HG03196 (cell line): ENCODE data around the gene PPM1H.
A peak's percentile ranks its signal among the peaks of the same experiment; 100 is the strongest.

ENCODE experiments used
- ATAC-seq: cut with Tn5 transposase; IDR thresholded peaks from one replicate; pipeline ENCODE4 v1.9.1; 2021; ENCODE audit not compliant: unreplicated experiment

The PPM1H gene

GRCh38 chr12:62627181-62627580, 307.8 kb downstream of the PPM1H start:
- ATAC-seq: no peak

DNA sequence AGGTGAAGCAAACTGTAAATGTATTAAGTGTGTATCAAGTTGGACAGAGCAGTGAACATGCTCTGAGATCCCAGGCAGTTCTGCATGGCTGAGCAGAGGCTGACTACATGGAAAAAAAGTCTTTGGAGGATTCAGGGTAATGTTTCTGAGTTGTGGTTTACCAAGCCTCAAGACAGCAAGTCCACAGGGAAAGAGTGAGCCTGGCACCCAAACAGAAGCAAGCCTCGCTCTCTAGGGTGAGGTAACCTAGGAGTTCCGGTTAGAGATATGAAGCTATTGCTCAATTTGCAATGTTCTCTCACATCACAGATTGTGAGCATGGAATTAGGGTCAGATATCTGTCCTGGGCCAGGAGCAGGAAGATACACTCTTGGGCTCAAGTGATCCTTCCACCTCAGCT, 309.7 kb downstream of the PPM1H start:
- no peak for ATAC-seq

DNA sequence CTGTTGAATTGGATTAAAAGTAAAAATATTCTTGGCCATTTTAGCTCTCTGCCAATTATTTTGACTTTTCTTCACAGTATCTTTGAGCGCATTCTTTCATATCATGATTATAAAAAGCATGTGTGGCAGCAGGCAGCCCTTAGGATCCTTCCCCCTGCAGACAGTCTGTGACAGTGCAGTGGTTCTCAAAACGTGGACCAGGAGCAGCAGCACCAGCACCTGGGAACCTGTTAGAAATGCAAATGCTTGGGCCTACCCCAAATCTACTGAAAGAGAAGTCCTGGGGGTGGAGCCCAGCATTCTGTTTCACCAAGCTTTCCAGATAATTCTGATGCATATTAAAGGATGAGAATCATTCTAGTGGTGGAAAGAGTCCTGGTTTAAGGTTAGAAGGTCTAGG, 312.8 kb downstream of the PPM1H start:
- ATAC-seq: no peak

DNA sequence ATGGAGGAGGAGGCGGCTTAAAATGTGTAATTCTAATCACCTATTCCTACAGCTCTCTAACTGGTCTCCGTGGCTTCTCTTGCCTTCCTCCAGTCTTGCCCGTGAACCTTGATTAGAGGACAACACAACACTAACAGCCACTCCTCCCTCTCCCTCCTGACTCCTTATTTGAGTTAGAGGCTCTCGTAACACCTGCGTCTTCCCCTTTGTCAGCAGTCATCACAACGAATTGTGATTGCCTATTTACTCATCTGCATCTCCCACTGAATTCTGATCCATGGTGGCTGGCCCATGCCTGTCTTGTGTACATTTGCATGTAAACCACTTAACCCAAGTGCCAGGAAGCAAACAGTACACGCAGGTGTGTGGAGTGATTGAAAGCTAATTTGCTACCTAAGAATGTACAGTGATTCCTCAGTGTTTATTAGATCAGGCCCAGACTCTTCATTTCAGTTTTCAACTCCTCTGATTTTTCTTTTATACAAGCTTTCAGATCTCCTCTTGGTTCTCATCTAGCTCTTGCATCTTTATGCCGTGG, 313.8 kb downstream of the PPM1H start:
- ATAC-seq: no peak

DNA sequence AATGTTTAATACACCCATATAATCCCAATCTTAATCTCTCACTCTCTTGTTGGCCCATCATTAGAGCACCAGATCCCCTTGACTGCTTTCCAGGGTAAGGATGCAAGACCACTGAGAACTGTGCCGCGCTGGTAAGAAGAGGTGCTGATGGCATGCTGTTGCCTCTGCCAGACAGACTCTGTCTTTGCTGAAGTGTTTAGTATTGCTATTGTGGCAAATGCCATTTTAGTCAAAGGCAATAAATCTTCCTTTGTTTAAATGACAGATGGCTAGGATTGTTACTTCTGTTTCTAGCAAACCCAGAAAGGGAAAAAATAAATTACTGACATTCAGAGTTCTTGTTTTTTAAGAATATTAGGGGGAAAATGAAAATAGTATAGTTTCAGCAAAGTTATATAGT, 316.0 kb downstream of the PPM1H start:
- ATAC-seq: no peak

- no peak for ATAC-seq
Observed at GRCh38 chr12:62618319-62618718, 316.6 kb downstream of the PPM1H start.

DNA sequence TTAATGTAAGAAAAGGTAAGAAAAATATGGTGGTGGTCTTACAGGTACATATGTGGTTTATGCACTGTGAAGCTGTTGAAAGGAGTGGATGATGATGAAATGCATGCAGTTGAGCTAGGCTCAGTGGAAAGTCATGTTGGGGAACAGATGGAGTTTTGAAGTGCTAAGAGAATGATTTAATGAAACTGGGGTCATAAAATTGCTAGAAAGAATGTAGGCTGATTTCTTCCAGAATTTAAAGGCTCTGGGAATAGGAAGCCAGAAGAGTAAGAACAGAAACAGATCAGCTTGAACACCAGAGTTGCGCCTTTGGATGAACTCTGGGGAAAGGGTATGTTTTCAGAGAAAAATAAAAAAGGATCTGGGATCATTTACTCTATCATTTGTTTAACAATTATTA, 321.9 kb downstream of the PPM1H start:
- ATAC-seq: no peak

GRCh38 chr12:62606654-62607053, 328.3 kb downstream of the PPM1H start:
- ATAC-seq: no peak

GRCh38 chr12:62605981-62606380, 329.0 kb downstream of the PPM1H start:
- ATAC-seq: no peak

DNA sequence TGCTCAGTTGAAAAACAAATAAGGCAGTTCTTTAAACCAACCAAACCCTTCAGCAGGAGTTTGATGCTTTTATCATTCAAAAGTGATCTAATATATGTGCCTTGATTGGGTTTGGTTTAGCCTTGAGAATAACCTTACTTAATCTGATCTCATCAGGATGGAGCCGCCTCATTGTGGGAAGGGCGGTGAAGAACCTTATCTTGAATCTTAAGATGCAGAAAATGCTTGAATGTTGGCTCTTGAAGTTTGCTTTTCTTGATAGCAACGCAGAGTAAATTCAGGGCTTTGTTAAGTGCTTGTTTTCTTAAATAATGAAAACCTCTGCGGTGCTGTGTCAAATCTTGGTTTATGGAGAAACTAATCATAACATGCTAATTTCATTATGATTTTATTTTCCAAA, 330.1 kb downstream of the PPM1H start:
- ATAC-seq: no peak

DNA sequence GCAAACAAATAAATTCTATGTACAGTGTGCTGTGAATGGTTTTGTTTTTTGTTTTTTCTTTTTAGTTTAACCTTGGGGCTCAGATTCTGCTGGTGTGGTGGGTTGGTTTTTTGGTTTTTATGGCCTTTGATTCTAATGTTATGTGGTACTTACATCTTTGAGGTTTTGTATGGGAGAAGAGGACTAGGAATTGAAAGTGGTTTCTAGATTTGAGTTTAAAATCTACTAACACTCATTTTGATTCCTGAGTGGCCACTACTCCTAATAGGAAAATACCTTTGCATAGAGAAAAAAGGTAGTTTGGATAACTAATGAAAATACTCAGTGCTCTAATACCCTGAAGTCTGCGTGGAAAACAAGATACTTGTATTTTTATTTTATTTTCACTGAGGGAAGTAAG, 330.6 kb downstream of the PPM1H start:
- no peak for ATAC-seq

DNA sequence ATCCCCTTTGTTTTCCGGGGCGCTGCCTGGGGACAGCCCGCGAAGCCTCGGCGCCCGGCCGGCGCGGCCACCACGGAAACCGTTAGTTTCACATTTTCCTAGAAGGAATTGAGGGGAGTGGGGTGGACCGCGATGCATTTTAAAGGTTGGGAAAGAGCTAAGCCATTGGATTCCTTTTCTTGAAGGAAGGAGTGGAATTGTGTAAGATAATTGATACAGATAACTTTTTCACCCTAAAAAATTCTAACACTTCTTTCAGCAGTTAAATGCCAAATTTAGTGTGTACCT, 331.2 kb downstream of the PPM1H start:
- ATAC-seq: no peak

GRCh38 chr12:62603061-62603810, 331.7 kb downstream of the PPM1H start:
- ATAC-seq: peak; percentile 72

DNA sequence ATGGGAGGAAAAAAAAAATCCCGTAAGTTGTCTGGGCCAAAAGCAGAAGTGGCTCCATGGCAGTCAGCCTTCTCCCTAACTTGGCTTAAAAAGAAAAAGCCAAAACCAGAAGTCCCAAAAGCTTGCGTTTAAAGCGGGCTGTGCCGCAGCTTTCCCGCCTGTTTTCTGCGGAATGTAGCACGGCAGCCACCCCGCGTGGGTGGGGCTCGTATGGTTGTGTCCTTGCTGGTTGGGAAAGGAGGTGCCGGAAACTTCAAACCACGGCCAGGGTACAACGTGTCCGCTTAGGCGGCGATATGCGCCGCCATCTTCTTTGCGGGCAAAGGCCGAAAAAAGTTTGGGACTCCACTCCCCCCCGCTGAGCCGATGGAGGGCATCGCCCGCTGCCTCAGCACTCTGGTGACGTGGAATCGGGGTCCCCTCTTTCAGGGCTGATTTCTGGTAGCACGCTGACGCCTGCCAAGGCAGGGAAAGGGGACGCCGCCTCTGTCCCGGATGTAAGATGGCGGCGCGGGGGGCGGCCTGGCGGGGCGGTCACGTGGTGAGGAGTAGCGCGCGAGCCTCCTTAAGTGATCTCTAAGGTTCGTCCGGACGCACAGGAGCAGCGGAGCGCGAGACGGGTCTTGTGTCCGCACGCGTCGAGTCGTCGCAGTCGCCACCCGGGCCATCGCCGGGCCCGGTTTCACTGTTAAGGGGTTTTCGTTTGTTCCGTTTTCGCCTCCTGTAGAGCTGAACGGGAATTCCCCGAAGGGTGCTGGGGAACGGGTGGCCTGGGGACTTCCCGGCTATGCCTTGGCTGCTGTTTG, 332.5 kb downstream of the PPM1H start:
- ATAC-seq: peak; percentile 73

- no peak for ATAC-seq
Observed at GRCh38 chr12:62601765-62602164, 333.2 kb downstream of the PPM1H start.

GRCh38 chr12:62599854-62600437, 335.0 kb downstream of the PPM1H start:
- no peak for ATAC-seq

DNA sequence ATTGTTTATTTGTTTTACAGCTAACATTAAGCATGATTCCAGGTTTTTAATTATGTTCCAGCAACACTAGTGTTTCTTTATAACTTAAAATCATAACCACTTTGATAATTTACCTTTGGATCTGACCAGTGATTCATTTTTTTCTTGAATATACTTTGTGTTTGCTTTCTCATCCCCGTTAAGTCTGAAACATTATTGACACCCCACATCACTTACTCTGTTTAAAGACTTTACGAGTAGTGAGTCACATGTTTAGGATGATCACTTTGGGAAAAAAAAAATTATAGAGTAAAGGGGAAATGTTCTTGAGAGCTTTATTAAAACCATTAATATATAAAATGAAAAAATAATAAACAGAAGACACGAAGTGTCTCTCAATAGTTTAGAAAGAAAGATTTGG, 336.1 kb downstream of the PPM1H start:
- no peak for ATAC-seq

- no peak for ATAC-seq
Observed at GRCh38 chr12:62597253-62597652, 337.7 kb downstream of the PPM1H start.
